Measurements from ENCODE around the gene PRDM10. TPM values are rescaled to one million over a fixed set of nuclear protein-coding genes. Genes with fewer than 3 reads are reported as not detected.

PRDM10 gene, protein sequence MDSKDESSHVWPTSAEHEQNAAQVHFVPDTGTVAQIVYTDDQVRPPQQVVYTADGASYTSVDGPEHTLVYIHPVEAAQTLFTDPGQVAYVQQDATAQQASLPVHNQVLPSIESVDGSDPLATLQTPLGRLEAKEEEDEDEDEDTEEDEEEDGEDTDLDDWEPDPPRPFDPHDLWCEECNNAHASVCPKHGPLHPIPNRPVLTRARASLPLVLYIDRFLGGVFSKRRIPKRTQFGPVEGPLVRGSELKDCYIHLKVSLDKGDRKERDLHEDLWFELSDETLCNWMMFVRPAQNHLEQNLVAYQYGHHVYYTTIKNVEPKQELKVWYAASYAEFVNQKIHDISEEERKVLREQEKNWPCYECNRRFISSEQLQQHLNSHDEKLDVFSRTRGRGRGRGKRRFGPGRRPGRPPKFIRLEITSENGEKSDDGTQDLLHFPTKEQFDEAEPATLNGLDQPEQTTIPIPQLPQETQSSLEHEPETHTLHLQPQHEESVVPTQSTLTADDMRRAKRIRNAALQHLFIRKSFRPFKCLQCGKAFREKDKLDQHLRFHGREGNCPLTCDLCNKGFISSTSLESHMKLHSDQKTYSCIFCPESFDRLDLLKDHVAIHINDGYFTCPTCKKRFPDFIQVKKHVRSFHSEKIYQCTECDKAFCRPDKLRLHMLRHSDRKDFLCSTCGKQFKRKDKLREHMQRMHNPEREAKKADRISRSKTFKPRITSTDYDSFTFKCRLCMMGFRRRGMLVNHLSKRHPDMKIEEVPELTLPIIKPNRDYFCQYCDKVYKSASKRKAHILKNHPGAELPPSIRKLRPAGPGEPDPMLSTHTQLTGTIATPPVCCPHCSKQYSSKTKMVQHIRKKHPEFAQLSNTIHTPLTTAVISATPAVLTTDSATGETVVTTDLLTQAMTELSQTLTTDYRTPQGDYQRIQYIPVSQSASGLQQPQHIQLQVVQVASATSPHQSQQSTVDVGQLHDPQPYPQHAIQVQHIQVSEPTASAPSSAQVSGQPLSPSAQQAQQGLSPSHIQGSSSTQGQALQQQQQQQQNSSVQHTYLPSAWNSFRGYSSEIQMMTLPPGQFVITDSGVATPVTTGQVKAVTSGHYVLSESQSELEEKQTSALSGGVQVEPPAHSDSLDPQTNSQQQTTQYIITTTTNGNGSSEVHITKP
- total RNA-seq (2021) (17.9 and 18.1 TPM in 2 replicates), Bru-seq, nascent RNA (percentile 75 among the genes with signal in this experiment), BruChase-seq, experiment 1, labeled RNA remaining after a 2-hour chase (percentile 74 among the genes with signal in this experiment), BruChase-seq, experiment 2, labeled RNA remaining after a 6-hour chase (percentile 76 among the genes with signal in this experiment)
- long read RNA-seq, full-length matches to known transcripts, result 6 of 18 reads
- long read RNA-seq, partial matches to known transcripts, result 4 of 18 reads
- long read RNA-seq, other reads (novel, unspliced or antisense), result 8 of 18 reads

- intact Hi-C loops (cut with micrococcal nuclease; ENCODE audit: unreplicated experiment), result no loop called here
- DNase-seq (ENCODE audit: low spot score), result peak; percentile 97
- Histone ChIP-seq H3K36me3 (ENCODE audit: insufficient read depth, low read length, poor library complexity, severe bottlenecking) (no peaks in the 10 kb centered on the region), H3K4me1 (ENCODE audit: insufficient read depth, low read length, poor library complexity, severe bottlenecking) (peaks cover 9% of the 10 kb centered on the region), H3K9me3 (ENCODE audit: low read depth, low read length, poor library complexity, severe bottlenecking) (no peaks in the 10 kb centered on the region), H3K27ac (ENCODE audit: low read depth, low read length, poor library complexity, severe bottlenecking) (peak within 1 kb of the TSS; percentile 100), H3K4me3 (ENCODE audit: low read depth, low read length, poor library complexity, severe bottlenecking) (peak within 1 kb of the TSS; percentile 63), H3K27me3 (replicated peaks; ENCODE audit: insufficient read depth, low read depth, low read length, poor library complexity) (no peaks in the 10 kb centered on the region)
- POLR2A ChIA-PET (ENCODE audit: low non-redundant PET), result interaction anchor here (0.6 to 0.8 kb wide), 8 partner anchors 14 to 1950 kb away, joined by 3 to 19 read pairs (median 5); no protein-coding TSS in a partner anchor
- CTCF ChIA-PET, result interaction anchor here (0.6 to 1.0 kb wide), 2 partner anchors 75 to 130 kb away, joined by 4 to 6 read pairs; no protein-coding TSS in a partner anchor
- no peak for TF ChIP-seq EZH2 (IDR thresholded peaks at IDR 0.05; ENCODE audit: borderline replicate concordance, low read depth, low read length, poor library complexity, severe bottlenecking)
- TF ChIP-seq, protein P1, sequence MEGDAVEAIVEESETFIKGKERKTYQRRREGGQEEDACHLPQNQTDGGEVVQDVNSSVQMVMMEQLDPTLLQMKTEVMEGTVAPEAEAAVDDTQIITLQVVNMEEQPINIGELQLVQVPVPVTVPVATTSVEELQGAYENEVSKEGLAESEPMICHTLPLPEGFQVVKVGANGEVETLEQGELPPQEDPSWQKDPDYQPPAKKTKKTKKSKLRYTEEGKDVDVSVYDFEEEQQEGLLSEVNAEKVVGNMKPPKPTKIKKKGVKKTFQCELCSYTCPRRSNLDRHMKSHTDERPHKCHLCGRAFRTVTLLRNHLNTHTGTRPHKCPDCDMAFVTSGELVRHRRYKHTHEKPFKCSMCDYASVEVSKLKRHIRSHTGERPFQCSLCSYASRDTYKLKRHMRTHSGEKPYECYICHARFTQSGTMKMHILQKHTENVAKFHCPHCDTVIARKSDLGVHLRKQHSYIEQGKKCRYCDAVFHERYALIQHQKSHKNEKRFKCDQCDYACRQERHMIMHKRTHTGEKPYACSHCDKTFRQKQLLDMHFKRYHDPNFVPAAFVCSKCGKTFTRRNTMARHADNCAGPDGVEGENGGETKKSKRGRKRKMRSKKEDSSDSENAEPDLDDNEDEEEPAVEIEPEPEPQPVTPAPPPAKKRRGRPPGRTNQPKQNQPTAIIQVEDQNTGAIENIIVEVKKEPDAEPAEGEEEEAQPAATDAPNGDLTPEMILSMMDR (conservative IDR thresholded peaks at IDR 0.05; ENCODE audit: low read depth, low read length), result no peak
- no TSS peak for BruUV-seq (replicated peaks)
Observed at GRCh38 chr11:130002352-130002845, at the start of gene PRDM10. PRDM10 (minus strand) TSS chr11:130002835; CDS start chr11:129960964, 41,871 bp downstream.

GRCh38 chr11:130051082-130051481 is 48.4 kb upstream of the PRDM10 start:
- no peak for TF ChIP-seq EZH2 (IDR thresholded peaks at IDR 0.05; ENCODE audit: borderline replicate concordance, low read depth, low read length, poor library complexity, severe bottlenecking)
- TF ChIP-seq, protein P1 (conservative IDR thresholded peaks at IDR 0.05; ENCODE audit: low read depth, low read length), result no peak
- ChIA-PET POLR2A (ENCODE audit: low non-redundant PET) (no interaction called here), CTCF (no interaction called here)
- H3K27ac ChIP-seq (ENCODE audit: low read depth, low read length, poor library complexity, severe bottlenecking), result no peak overlapping the region
- H3K27me3 ChIP-seq (replicated peaks; ENCODE audit: insufficient read depth, low read depth, low read length, poor library complexity), result peaks cover 4% of the 10 kb centered on the region
- no peak for DNase-seq (ENCODE audit: low spot score)
- no peaks in the 10 kb centered on the region for H3K9me3 ChIP-seq (ENCODE audit: low read depth, low read length, poor library complexity, severe bottlenecking)
- H3K4me3 ChIP-seq (ENCODE audit: low read depth, low read length, poor library complexity, severe bottlenecking), result no peak overlapping the region
- intact Hi-C loops (cut with micrococcal nuclease; ENCODE audit: unreplicated experiment), result no loop called here
- no peaks in the 10 kb centered on the region for H3K4me1 ChIP-seq (ENCODE audit: insufficient read depth, low read length, poor library complexity, severe bottlenecking)
- no TSS peak for BruUV-seq (replicated peaks)
- H3K36me3 ChIP-seq (ENCODE audit: insufficient read depth, low read length, poor library complexity, severe bottlenecking), result no peaks in the 10 kb centered on the region

All from A673 (cell line).